Measurements from ENCODE around the gene ECT2L. TPM values are rescaled to one million over a fixed set of nuclear protein-coding genes. Genes with fewer than 3 reads are reported as not detected.

Gene ECT2L
- total and polyA plus RNA-seq, 3 donors from 2014 or later, result 0.16 to 1.6 (median 0.19) TPM

DNA sequence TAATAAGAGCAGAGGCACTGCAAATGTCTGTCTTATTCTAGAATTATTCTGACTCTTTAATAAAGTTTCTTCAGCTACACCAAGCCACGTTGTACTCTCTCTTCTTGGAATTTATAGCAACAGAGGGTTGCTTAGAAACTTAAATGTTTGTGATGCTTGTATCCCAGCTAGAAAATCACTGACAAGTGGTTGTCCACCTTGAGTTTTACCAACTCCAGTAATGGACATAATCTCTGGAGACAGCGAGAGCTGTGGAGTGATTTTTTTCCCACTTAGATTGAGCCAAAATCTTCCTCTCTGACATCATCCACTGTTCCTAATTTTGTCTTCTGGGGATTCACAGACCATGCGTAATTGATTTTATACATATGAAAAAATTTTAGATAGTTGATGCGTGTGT lies 8.0 kb downstream of the ECT2L start:
- intact Hi-C loops (cut with DNase I; ENCODE audit: low total_unique reads), result no loop called here
- H3K4me1 ChIP-seq, result no peaks in the 10 kb centered on the region
- no peak overlapping the region for H3K27ac ChIP-seq
- no peaks in the 10 kb centered on the region for H3K27me3 ChIP-seq
- WGBS, 2 donors, result 70 to 71% methylated on average over 4 of the region's 4 CpGs
- no peaks in the 10 kb centered on the region for H3K36me3 ChIP-seq (ENCODE audit: low read depth, missing control alignments)
- H3K4me3 ChIP-seq, result no peak overlapping the region
- no peaks in the 10 kb centered on the region for H3K9me3 ChIP-seq
- no peak for DNase-seq
- TF ChIP-seq POLR2A (IDR thresholded peaks at IDR 0.05) (no peak), CTCF (IDR thresholded peaks at IDR 0.05) (no peak)

DNA sequence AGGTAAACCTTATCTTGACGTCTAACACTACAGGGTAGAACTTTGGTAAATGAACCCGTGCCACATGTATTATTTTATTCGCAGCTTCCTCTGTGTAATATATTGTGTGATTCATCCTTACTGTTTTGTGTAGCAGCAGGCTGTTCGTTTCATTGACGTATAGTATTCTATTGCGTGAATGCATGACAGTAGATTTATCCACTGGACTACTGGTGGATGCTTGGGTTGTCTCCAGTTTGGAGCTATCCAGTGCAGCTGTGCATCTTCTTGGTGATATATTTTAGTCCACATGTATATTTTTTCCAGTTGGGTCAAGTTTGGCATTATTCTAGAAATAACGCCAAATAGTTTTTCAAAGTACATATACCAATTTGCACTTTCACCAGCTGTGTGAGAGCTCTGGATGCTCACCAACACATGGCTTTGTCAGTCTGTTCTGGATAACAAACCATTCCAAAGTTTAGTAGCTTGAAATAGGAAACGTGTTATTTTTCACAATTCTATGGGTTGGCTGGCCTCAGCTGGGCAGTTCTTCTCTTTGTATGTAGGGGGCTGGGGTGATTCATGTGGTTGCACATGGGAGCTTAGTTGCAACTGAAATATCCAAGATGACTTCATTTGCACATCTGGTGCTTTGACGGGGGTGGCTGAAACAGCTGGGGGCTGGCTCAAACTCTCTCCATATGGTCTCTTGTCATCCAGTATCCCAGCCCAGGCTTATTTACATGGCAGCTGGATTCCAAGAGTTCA lies 9.3 kb downstream of the ECT2L start:
- Histone ChIP-seq H3K9me3 (no peaks in the 10 kb centered on the region), H3K4me3 (no peak overlapping the region), H3K27ac (no peak overlapping the region), H3K36me3 (ENCODE audit: low read depth, missing control alignments) (no peaks in the 10 kb centered on the region), H3K4me1 (no peaks in the 10 kb centered on the region), H3K27me3 (no peaks in the 10 kb centered on the region)
- DNase-seq, result no peak
- intact Hi-C loops (cut with DNase I; ENCODE audit: low total_unique reads), result no loop called here
- 86 to 93% methylated on average over 9 of the region's 9 CpGs for WGBS, 2 donors
- TF ChIP-seq CTCF (IDR thresholded peaks at IDR 0.05), result no peak
- TF ChIP-seq POLR2A (IDR thresholded peaks at IDR 0.05), result no peak

GRCh38 chr6:138806889-138807288 lies 11.0 kb downstream of the ECT2L start:
- H3K4me3 ChIP-seq, result no peak overlapping the region
- H3K4me1 ChIP-seq, result no peaks in the 10 kb centered on the region
- 95 to 100% methylated on average over 1 of the region's 1 CpG for WGBS, 2 donors
- no peak for DNase-seq
- no peaks in the 10 kb centered on the region for H3K27me3 ChIP-seq
- H3K27ac ChIP-seq, result no peak overlapping the region
- H3K36me3 ChIP-seq (ENCODE audit: low read depth, missing control alignments), result no peaks in the 10 kb centered on the region
- TF ChIP-seq CTCF (IDR thresholded peaks at IDR 0.05), result no peak
- no peak for TF ChIP-seq POLR2A (IDR thresholded peaks at IDR 0.05)
- no peaks in the 10 kb centered on the region for H3K9me3 ChIP-seq
- intact Hi-C loops (cut with DNase I; ENCODE audit: low total_unique reads), result no loop called here

GRCh38 chr6:138809677-138810076 lies 13.8 kb downstream of the ECT2L start:
- 85 to 93% methylated on average over 3 of the region's 3 CpGs for WGBS, 2 donors

More at GRCh38 chr6:138809677-138810076, 13.8 kb downstream of the ECT2L start:
- no peak for TF ChIP-seq POLR2A (IDR thresholded peaks at IDR 0.05)
- no peak for TF ChIP-seq CTCF (IDR thresholded peaks at IDR 0.05)
- H3K27me3 ChIP-seq, result no peaks in the 10 kb centered on the region
- intact Hi-C loops (cut with DNase I; ENCODE audit: low total_unique reads), result no loop called here
- H3K4me3 ChIP-seq, result no peak overlapping the region
- H3K9me3 ChIP-seq, result no peaks in the 10 kb centered on the region
- H3K27ac ChIP-seq, result no peak overlapping the region
- H3K36me3 ChIP-seq (ENCODE audit: low read depth, missing control alignments), result no peaks in the 10 kb centered on the region
- DNase-seq, result no peak
- H3K4me1 ChIP-seq, result no peaks in the 10 kb centered on the region

Measured in testis (tissue), 3 donors.